Right lobe of liver (tissue), 6 donors: Measurements from ENCODE around the gene METTL21A. TPM values are rescaled to one million over a fixed set of nuclear protein-coding genes. Genes with fewer than 3 reads are reported as not detected.

ENCODE experiments used
- ATAC-seq, 4 donors: fragments of 200-7000 bp; cut with Tn5 transposase; one replicate each; pipeline ENCODE4 v1.9.1; 2020; ENCODE audit warnings: mild to moderate bottlenecking in 4 of 4, moderate library complexity in 4 of 4
- DNase-seq, 3 donors: peaks; one replicate each; pipeline ENCODE4 v3.0.0-alpha.2; 2020
- H3K27ac ChIP-seq, 3 donors: fragments of 200-600 bp; one replicate each; pipeline ENCODE4 v1.8.0; 2022
- H3K27me3 ChIP-seq, 2 donors: fragments of 200-600 bp; one replicate each; pipeline ENCODE4 v1.8.0; 2022
- H3K36me3 ChIP-seq, 4 donors: fragments of 200-600 bp; sonication (generic) in 1 of 4; one replicate each; pipeline versions ENCODE4 v1.5.1 to v1.8.0; 2017 to 2022; ENCODE audit warnings: control low read depth in 1 of 4
- H3K4me1 ChIP-seq, 4 donors: fragments of 200-600 bp; sonication (generic) in 1 of 4; one replicate each; pipeline versions ENCODE4 v1.5.1 to v1.8.0; 2017 to 2022; ENCODE audit warnings: control low read depth in 1 of 4
- H3K4me3 ChIP-seq, 3 donors: fragments of 200-600 bp; one replicate each; pipeline ENCODE4 v1.8.0; 2022
- H3K9me3 ChIP-seq, 4 donors: fragments of 200-600 bp; sonication (generic) in 1 of 4; one replicate each; pipeline versions ENCODE4 v1.5.1 to v1.8.0; 2017 to 2022; ENCODE audit warnings: control low read depth in 1 of 4
- POLR2A ChIP-seq: fragments of 450-650 bp; IDR thresholded peaks from one replicate; pipeline ENCODE4 v1.6.1; 2017; ENCODE audit warnings: antibody characterized with exemption, mild to moderate bottlenecking
- WGBS: methylation state at CpG from one replicate; pipeline ENCODE4 v1.1.6; 2018; ENCODE audit warnings: low coverage, low lambda C conversion rate; ENCODE audit not compliant: insufficient coverage; ENCODE audit errors: missing lambda C conversion rate; 5-methylcytosine and 5-hydroxymethylcytosine counted together
- intact Hi-C, 2 donors: fragments of 100-400 bp; cut with DNase I; formaldehyde crosslinking; loops; one replicate each; pipeline versions ENCODE4 v1.11.2 to v1.14.1; 2022
- total RNA-seq, 6 experiments: library from RNA; depleted of rRNA in 2 of 6; stranded (reverse); fragments of >200 nt in 2 of 6; fragmentation: NEBNext Ultra II Directional in 3 of 6; extraction: Animal tissue kit (Norgen Biotek cat#: 25700) in 3 of 6; gene quantifications; one replicate each; pipeline versions ENCODE4 v1.1.0 to v1.2.4, GENCODE V29; 2016 to 2023
- TF ChIP-seq, protein P1 (sequence below), 4 donors: fragments of 200-600 bp in 3 of 4; fragments of 450-650 bp in 1 of 4; IDR thresholded peaks; one replicate each; pipeline versions ENCODE4 v1.5.1 to v1.8.0; 2016 to 2022; ENCODE audit warnings: antibody characterized with exemption in 4 of 4, mild to moderate bottlenecking in 2 of 4
- donor health status: DM: no; HTN: yes; CAD: no.
- donor health status: DM: no; HTN: no; CAD: no.
- donor health status: DM: no; HTN: no; CAD: no.
- donor health status: DM: no; HTN: yes; CAD: no.
- donor health status: DM: no; HTN: yes; CAD: no.

METTL21A gene
- total RNA-seq, 6 experiments from 2014 or later, result 7.2 to 24.1 (median 9.8) TPM

- intact Hi-C loops, result no loop called here
- 92% methylated on average over 2 of the region's 2 CpGs for WGBS
- Histone ChIP-seq H3K36me3 (peaks cover 0 to 10% (median 1%) of the 10 kb centered on the region in 4 donors), H3K4me3 (no peak overlapping the region), H3K9me3 (no peaks in the 10 kb centered on the region), H3K27me3 (no peaks in the 10 kb centered on the region), H3K27ac (no peak overlapping the region), H3K4me1 (peaks cover 0 to 6% (median 0%) of the 10 kb centered on the region in 4 donors)
- TF ChIP-seq, protein P1, sequence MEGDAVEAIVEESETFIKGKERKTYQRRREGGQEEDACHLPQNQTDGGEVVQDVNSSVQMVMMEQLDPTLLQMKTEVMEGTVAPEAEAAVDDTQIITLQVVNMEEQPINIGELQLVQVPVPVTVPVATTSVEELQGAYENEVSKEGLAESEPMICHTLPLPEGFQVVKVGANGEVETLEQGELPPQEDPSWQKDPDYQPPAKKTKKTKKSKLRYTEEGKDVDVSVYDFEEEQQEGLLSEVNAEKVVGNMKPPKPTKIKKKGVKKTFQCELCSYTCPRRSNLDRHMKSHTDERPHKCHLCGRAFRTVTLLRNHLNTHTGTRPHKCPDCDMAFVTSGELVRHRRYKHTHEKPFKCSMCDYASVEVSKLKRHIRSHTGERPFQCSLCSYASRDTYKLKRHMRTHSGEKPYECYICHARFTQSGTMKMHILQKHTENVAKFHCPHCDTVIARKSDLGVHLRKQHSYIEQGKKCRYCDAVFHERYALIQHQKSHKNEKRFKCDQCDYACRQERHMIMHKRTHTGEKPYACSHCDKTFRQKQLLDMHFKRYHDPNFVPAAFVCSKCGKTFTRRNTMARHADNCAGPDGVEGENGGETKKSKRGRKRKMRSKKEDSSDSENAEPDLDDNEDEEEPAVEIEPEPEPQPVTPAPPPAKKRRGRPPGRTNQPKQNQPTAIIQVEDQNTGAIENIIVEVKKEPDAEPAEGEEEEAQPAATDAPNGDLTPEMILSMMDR (IDR thresholded peaks at IDR 0.05), result no peak
- no peak for TF ChIP-seq POLR2A
- DNase-seq (no peak), ATAC-seq (no peak)
Measured at GRCh38 chr2:207614824-207615223, 10.4 kb downstream of the METTL21A start.

- no peak overlapping the region for H3K4me3 ChIP-seq
- ATAC-seq, result no peak
- H3K27me3 ChIP-seq, result no peaks in the 10 kb centered on the region
- DNase-seq, result no peak
- H3K9me3 ChIP-seq, result no peaks in the 10 kb centered on the region
- H3K36me3 ChIP-seq, result peaks cover 0 to 4% (median 0%) of the 10 kb centered on the region in 4 donors
- no peak for TF ChIP-seq POLR2A
- TF ChIP-seq, protein P1 (IDR thresholded peaks at IDR 0.05), result no peak
- 90% methylated on average over 4 of the region's 4 CpGs for WGBS
- H3K27ac ChIP-seq, result no peak overlapping the region
- intact Hi-C loops, result no loop called here
- no peaks in the 10 kb centered on the region for H3K4me1 ChIP-seq
Measured at GRCh38 chr2:207612714-207613113, 12.5 kb downstream of the METTL21A start.

GRCh38 chr2:207606829-207607228 is 18.4 kb downstream of the METTL21A start:
- Histone ChIP-seq H3K4me3 (no peak overlapping the region), H3K27me3 (no peaks in the 10 kb centered on the region), H3K9me3 (no peaks in the 10 kb centered on the region), H3K36me3 (no peaks in the 10 kb centered on the region), H3K27ac (no peak overlapping the region), H3K4me1 (no peaks in the 10 kb centered on the region)
- TF ChIP-seq POLR2A, result no peak
- TF ChIP-seq, protein P1 (IDR thresholded peaks at IDR 0.05), result no peak
- WGBS, result 98% methylated on average over 5 of the region's 5 CpGs
- DNase-seq (no peak), ATAC-seq (no peak)
- intact Hi-C loops, result no loop called here

DNA sequence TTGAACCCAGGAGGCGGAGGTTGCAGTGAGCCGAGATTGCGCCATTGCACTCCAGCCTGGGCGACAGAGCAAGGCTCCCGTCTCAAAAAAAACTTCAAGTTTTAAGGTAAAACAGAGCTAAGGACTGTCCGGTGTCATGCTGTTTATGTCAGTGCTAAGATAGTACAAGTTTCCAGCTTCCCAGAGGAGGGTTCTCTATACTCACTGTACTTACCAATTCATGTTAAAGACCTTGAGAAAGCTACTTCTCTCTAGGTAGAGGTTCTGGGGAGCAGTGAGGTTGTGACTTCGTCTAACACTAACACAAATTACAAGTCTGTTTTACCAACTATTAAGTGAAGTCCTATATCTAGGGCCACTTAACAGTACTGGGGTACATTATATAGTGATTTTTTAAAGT is 18.8 kb downstream of the METTL21A start:
- Histone ChIP-seq H3K9me3 (no peaks in the 10 kb centered on the region), H3K4me3 (no peak overlapping the region), H3K4me1 (no peaks in the 10 kb centered on the region), H3K27ac (no peak overlapping the region), H3K36me3 (no peaks in the 10 kb centered on the region), H3K27me3 (no peaks in the 10 kb centered on the region)
- intact Hi-C loops, result no loop called here
- 100% methylated on average over 5 of the region's 7 CpGs for WGBS
- TF ChIP-seq, protein P1 (IDR thresholded peaks at IDR 0.05), result no peak
- no peak for TF ChIP-seq POLR2A
- ATAC-seq (no peak), DNase-seq (no peak)

DNA sequence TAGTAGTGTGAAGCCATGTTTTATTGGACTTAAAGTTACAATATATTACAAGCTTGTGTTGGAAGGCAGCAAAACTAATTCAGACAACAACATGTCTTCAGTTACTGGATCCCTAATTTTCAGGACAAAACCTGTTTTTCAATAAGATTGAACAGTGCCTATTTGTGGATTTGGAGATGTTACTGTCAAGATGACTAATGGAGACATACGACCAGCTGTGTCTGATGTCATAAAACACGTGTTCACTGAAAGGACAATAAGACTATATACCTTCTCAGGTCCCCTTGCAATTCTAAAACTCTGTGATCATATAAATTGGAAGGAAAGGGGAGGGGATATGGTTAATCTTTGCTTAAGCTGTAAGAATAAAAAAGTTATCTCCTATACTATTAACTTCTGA is 21.7 kb downstream of the METTL21A start:
- ATAC-seq (no peak), DNase-seq (no peak)
- Histone ChIP-seq H3K36me3 (no peaks in the 10 kb centered on the region), H3K27ac (no peak overlapping the region), H3K9me3 (no peaks in the 10 kb centered on the region), H3K4me1 (no peaks in the 10 kb centered on the region), H3K4me3 (no peak overlapping the region), H3K27me3 (no peaks in the 10 kb centered on the region)
- intact Hi-C loops, result no loop called here
- TF ChIP-seq, protein P1 (IDR thresholded peaks at IDR 0.05), result no peak
- no peak for TF ChIP-seq POLR2A
- WGBS, result 79% methylated on average over 2 of the region's 2 CpGs
